Activated CD8-positive, alpha-beta memory T cell treated with anti-CD3 and anti-CD28 coated beads for 48 hours (primary cell): ENCODE measurements around the gene FBXW2.
"Not testable (repeated sequence)": the region's sequence is repeated elsewhere in the genome, so short reads cannot be mapped to it uniquely, and the experiment has no call there.

Experiments
- DNase-seq, 3 experiments: peaks; one replicate each; pipeline ENCODE4 v3.0.0-alpha.2; 2020; ENCODE audit warnings: low read depth in 2 of 3, low spot score in 2 of 3

Gene FBXW2

DNA sequence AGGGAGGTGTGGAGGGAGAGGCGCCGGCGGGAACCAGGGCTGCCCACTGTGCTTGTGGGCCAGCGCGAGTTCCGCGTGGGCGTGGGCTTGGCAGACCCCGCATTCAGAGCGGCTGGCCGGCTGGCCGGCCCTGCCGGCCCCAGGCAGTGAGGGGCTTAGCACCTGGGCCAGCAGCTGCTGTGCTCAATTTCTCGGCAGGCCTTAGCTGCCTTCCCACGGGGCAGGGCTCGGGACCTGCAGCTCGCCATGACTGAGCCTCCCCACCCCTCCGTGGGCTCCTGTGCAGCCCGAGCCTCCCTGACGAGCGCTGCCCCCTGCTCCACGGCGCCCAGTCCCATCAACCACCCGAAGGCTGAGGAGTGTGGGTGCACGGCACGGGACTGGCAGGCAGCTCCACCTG is 46.9 kb downstream of the FBXW2 start:
- DNase-seq: not testable (repeated sequence)

- DNase-seq: no peak
Measured at GRCh38 chr9:120745278-120745677, 47.9 kb downstream of the FBXW2 start.

GRCh38 chr9:120742951-120743416 is 50.2 kb downstream of the FBXW2 start:
- no peak for DNase-seq

DNA sequence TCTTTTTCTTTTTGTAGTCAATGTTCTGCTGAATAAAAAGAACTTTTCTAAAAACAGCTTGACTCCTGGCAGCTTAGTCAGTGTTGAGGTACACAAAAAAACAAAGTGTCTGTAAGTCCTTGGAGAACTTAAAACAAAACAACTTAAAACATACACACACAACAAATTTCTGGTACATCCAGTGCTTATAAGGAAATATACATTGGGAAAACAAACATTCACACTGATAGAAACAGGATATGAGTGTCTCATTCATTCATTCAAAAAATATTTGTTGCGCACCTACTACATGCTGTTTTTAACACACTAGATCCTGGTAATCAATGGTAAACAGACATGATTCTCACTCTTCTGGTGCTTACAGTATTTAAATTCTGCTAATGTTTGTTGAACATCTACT is 51.5 kb downstream of the FBXW2 start:
- DNase-seq: no peak

DNA sequence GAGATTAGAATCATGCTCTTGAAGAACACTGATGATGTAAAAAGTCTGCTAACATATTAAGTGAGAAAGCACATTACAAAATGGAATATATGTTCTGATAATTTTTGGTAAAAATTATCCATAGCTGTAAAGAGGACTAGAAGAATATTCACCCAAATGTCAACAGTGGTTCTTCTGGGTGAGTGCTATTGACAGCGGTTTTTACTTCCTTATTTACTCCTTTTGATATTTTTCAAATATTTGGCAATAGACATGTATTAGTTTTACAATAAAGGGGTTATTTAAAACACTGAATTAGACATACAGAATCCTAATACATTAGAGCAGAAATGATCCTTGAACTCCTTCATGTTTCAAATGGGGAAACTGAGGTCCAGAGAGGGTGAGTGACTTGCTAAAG is 52.0 kb downstream of the FBXW2 start:
- no peak for DNase-seq

DNA sequence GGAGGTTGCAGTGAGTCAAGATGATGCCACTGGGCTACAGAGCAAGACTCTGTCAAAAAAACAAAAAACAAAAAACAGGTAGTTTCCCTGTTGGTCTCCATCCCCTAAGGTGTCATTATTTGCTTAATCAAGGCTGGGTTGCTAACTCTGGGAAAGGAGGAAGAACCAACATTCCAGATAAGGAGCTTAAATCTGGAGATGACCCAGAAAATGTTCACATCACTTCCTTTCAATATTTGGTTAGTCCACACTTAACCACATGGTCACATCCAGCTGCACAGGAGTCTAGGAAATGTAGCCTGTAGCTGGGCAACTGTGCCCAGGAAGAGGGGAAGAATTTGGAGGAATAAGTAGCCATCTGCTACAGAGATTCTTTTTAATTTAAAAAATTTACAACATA is 53.1 kb downstream of the FBXW2 start:
- DNase-seq: no peak

DNA sequence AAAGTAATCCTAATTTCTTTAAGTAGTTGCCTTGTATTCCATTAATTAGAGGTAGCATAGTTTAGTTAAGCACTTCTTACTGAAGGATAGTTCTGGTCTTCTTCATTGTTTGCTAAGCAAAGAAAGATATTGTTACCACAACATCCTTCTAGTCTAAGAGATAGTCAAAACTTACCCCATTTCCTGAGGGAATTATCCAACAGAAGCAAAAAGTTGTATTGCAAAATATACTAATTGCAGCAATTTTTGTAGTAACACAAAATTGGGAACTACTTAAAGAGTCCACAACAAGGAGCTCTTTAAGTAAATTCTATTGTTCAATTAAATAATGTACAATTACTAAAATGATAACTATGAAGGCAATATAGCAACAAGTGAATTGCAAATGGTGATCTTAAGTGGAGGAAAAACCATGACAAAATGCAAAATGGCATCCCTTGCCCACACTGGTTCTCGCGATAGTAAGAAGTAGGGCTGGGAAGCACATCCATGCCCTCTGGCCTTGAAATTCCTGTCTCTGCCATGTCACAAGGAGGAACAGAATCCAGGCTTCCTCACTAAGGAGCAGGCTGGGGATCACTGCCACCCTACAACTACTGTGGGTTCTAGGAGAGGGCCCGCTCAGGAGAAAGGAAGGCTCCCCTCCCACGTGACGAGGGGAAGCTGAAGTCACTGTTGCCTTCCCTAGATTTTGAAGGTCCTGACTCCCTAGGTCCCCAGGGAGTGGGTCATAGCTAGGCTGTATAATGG is 55.6 kb downstream of the FBXW2 start:
- no peak for DNase-seq

GRCh38 chr9:120736881-120737280 is 56.3 kb downstream of the FBXW2 start:
- no peak for DNase-seq

- no peak for DNase-seq
Measured at GRCh38 chr9:120735415-120736126, 57.6 kb downstream of the FBXW2 start.

DNA sequence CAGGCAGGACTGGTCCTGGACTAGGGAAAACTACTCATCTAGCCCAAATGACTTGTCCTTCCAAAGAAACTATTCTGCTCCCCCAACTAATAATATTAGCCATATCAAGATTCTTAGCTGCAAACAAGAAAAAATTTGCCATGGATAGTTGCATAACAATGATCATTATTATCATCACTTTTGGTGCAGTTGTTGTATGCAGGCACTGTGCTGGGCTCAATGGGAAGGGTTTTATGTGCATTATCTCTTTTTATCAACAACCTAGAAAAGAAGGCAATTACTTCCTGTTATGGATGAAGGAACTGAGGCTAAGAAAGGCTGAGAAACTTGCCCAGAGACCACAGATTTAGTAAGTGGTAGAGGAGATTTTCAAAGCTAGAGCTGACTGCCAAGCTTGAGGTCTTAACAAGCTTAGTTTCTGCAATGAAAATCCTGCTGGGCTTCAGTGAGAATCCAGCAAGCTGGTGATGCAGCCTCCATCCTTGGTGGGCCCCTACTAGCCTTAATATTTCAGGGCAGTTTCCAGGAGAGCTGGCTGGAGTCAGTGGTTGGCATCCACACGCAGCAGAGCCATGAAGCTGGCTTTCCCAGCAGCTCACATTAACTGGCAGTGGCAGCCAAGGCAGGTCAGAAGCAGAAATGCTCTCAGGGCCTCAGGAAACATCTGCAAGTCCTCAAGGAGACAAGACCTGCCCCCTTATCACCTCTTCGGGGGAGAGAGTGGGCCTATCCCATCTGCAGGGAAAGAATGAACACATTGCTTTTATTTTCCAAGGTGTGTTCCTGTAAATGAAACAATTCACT is 58.4 kb downstream of the FBXW2 start:
- no peak for DNase-seq

GRCh38 chr9:120733190-120733589 is 60.0 kb downstream of the FBXW2 start:
- DNase-seq: no peak

DNA sequence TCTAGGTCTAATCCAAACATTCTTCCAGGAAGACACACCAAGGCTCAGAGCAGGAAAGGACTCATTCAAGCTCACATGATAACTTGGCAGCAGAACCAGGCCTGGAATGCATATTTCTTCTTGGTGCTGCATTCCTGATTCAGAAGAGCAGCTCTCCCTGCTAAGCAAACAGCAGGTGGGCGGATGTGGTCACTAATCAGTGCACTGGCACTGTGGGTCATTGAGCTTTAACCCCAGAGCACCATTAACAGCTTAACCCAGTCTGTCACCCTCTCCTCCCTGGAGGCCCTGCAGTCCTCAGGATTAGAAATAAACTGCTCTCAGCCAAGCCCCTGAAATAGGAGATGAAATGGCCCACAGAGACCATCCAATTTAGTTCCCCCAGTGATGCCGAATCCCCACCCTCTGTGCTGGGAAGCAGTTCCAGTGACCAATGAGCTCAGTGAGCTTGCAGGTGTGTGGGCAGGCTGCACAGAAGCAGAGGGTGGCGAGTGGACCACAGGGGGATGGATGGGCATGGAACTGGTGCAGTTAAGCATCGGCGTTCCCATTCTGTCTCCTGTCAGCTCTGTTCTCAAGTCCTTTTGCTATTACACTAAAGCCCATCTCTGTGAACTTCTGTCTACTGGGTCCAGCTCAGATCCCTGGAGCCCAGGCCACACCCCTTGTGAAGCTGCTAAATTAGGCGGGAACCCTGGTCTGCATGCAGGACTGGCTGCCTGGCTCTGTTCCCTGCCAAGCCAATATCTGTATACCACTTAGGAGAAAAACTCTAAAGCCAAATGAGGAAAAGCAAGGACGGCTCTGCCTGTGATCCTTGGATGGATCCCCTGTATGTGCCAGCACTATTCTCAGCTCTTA is 62.3 kb downstream of the FBXW2 start:
- DNase-seq: no peak

DNA sequence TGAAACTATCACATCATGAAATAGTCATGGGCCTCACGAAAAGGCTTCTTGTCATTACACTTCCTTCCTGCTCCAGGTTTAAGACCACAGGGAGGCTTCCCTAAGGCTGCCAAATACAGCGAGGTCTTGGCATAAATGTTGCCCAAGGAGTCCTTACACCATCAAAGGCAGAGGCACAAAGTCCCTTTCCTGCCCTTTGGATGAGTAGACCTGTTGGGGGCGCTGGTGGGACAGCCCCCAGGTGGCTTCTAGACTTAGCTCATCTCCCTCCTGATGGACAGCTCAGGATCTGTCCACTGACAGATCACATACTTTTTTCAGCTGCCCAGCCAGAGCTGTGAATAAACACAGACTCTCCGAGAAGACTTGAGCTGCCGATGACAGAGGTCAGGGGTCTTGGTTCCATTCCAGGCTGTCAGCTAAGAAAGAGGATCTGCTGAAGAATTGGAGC is 63.4 kb downstream of the FBXW2 start:
- no peak for DNase-seq

- DNase-seq: no peak
Measured at GRCh38 chr9:120726484-120726883, 66.7 kb downstream of the FBXW2 start.

DNA sequence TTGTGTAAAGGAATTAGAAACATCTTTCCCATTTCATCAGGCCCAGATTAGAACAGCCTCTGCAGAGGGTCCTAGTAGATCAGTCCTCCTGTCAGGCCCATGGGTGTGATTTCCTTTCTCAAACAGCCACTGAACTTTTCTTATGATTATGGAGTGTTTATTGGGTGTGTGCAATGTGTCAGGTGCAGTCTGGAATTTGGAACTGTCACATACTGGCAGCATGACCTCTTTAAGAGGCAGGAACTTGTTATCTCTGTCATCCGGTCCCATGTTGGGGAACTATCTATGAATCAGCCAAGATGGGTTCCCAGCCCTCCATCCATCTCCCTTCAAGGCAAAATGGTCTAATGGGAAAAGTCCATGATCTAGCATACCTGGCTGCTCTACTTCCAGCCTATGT is 67.3 kb downstream of the FBXW2 start:
- no peak for DNase-seq

DNA sequence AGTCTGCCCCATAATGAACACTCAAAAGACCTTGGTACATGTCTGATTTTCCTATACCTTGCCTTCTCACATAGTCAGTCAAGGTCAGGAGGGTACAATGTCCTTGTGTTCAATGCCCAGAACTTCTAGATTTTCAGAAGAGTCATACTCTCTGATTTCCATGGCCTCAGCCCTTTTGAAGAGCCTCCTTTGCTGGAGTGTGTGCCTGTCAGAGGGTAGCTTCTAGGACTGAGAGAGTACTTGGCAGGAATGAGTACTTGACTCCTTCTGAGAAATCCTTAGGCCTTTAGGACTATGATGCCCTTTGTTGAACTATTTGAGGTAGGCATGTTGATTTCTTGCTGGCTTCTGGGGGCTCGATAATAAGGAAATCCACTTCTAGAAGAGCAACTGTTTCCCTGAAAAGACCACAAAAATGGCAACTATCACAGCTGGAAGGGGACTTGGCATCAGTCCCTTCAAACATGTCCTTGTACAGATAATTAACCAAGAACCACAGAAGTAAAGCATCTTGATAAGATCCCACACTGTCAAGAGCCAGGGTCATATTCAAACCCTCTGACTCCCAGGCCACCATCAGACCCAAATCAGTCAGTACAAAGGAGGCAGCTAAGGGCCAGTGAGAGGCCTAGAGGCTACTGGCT is 68.3 kb downstream of the FBXW2 start:
- DNase-seq: no peak

DNA sequence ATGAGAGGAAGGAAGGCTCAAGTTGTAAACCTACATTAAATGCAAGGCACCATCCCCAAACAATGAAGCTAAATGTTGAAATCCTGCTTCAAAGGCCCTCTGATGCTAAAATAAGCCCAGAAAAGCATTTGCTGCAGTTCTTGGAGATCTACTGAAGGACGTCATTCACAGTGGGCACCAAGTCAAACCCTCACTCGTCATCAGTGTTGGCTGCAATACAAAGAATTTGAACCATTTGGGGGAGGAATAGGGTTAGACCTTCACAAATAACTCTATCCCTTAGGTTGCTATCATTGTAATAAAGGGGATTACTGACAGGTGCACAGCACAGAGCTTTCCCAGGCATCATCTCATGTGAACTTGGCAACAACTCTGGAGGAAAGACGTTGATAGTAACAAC is 69.7 kb downstream of the FBXW2 start:
- no peak for DNase-seq

GRCh38 chr9:120720404-120720803 is 72.8 kb downstream of the FBXW2 start:
- DNase-seq: no peak

- no peak for DNase-seq
Measured at GRCh38 chr9:120718316-120718715, 74.9 kb downstream of the FBXW2 start.

DNA sequence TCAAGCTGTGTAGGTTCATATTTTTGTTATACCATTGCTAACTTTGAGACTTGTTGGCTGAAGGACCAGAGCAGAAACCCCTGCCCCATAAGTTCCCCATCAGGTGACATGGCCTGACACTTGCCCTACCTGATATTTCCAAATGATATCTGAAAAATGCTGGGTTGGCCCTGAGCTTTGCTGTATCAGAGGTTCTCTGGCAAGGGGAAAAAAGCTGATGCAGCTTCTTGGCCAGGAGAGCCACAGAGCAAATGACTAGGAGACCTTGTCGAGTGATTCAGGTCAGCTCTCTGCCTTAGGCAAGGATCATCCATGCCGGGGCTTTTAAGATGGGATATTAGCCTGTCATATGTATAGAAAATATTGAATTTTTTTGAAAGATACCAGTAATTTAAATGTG is 76.0 kb downstream of the FBXW2 start:
- DNase-seq: no peak
